Measurements from ENCODE around the gene PIGA. TPM values are rescaled to one million over a fixed set of nuclear protein-coding genes. Genes with fewer than 3 reads are reported as not detected.
"Not testable (repeated sequence)": the region's sequence is repeated elsewhere in the genome, so short reads cannot be mapped to it uniquely, and the experiment has no call there.

Gene PIGA
- polyA plus RNA-seq, 2 of the 4 experiments (the other 2 are of a cell fraction): 9.5 to 21.2 TPM

- 87% methylated on average over 2 of the region's 2 CpGs for WGBS (ENCODE audit: missing lambda C conversion rate)
- ATAC-seq (no peak), DNase-seq (ENCODE audit: low read depth in 1 of 2, low spot score in 1 of 2) (no peak), FAIRE-seq (no peak)
- Histone ChIP-seq H3K4me1 (peaks cover 12% of the 10 kb centered on the region), H3K4me3 (no peak overlapping the region), H3K27ac (no peak overlapping the region), H3K4me2 (no peak overlapping the region), H3K9me3 (no peaks in the 10 kb centered on the region)
- TF ChIP-seq RAD21 (conservative IDR thresholded peaks at IDR 0.05 in 1 of 2, IDR thresholded peaks at IDR 0.05 in 1 of 2) (no peak), FOSL2 (IDR thresholded peaks at IDR 0.05) (no peak), FOSL2 (CRISPR knock-in tag; IDR thresholded peaks at IDR 0.05) (no peak), NR3C1 (IDR thresholded peaks at IDR 0.05) (no peak), ATOH8 (CRISPR knock-in tag; IDR thresholded peaks at IDR 0.05; ENCODE audit: low read depth) (no peak), KDM1A (IDR thresholded peaks at IDR 0.05; ENCODE audit: low read depth) (no peak)
- POLR2A ChIA-PET: no interaction called here
- CTCF ChIA-PET: interaction anchor here (2.8 kb wide), 1 partner anchor 25 kb away, joined by 8 read pairs; no protein-coding TSS in a partner anchor
Observed at GRCh38 chrX:15274946-15275345, 60.4 kb downstream of the PIGA start.

- H3K9me3 ChIP-seq; POLR2A ChIA-PET; H3K4me2 ChIP-seq; H3K27ac ChIP-seq; FAIRE-seq; DNase-seq (ENCODE audit: low read depth in 1 of 2, low spot score in 1 of 2); ATAC-seq; H3K4me3 ChIP-seq: not testable (repeated sequence)
- CTCF ChIA-PET: interaction anchor here (1.6 kb wide), 1 partner anchor 22 kb away, joined by 4 read pairs; no protein-coding TSS in a partner anchor
- peak; percentile 32 for TF ChIP-seq MAFK (IDR thresholded peaks at IDR 0.05; ENCODE audit: partially characterized antibody)
- 92% methylated on average over 10 of the region's 10 CpGs for WGBS (ENCODE audit: missing lambda C conversion rate)
- peaks cover 17% of the 10 kb centered on the region for H3K4me1 ChIP-seq
Observed at GRCh38 chrX:15273275-15273674, 62.0 kb downstream of the PIGA start.

GRCh38 chrX:15271757-15272156 lies 63.6 kb downstream of the PIGA start:
- DNase-seq (ENCODE audit: low read depth in 1 of 2, low spot score in 1 of 2): no peak
- peak overlapping the region in 1 of 2 experiments; percentile 93; a peak in 3 of 6 replicates for H3K27ac ChIP-seq
- WGBS (ENCODE audit: missing lambda C conversion rate): 89% methylated on average over 1 of the region's 1 CpG
- CTCF ChIA-PET: no interaction called here
- no peak for TF ChIP-seq TP53 (CRISPR knock-in tag; IDR thresholded peaks at IDR 0.05)
- no peak for TF ChIP-seq USF2 (IDR thresholded peaks at IDR 0.05)
- no peak for FAIRE-seq
- H3K9me3 ChIP-seq: no peaks in the 10 kb centered on the region
- ATAC-seq: no peak
- H3K4me3 ChIP-seq: no peak overlapping the region
- POLR2A ChIA-PET: no interaction called here
- no peak overlapping the region for H3K4me2 ChIP-seq
- H3K4me1 ChIP-seq: peaks cover 24% of the 10 kb centered on the region

GRCh38 chrX:15269618-15270521 lies 65.5 kb downstream of the PIGA start, which contains the start of gene ASB9:
Gene ASB9 (minus strand): TSS chrX:15270083. CDS start chrX:15269874, 209 bp downstream.
- ATAC-seq: peak; percentile 96 to 97
- Histone ChIP-seq H3K4me1 (peaks cover 24% of the 10 kb centered on the region), H3K4me2 (peak within 1 kb of the TSS; percentile 87), H3K27ac (peak within 1 kb of the TSS; percentile 84 to 93), H3K9me3 (no peaks in the 10 kb centered on the region), H3K4me3 (peak within 1 kb of the TSS; percentile 29)
- ChIA-PET POLR2A (interaction anchor here (1.0 to 1.4 kb wide), 2 partner anchors 66 to 397 kb away, joined by 4 to 5 read pairs; partner anchors contain the start of gene FANCB), CTCF (interaction anchor here (1.6 kb wide), 1 partner anchor 30 kb away, joined by 5 read pairs; no protein-coding TSS in a partner anchor)
- FAIRE-seq: peak; percentile 100
- 4% methylated on average over 8 of the region's 15 CpGs for WGBS (ENCODE audit: missing lambda C conversion rate)
- DNase-seq (ENCODE audit: low read depth in 1 of 2, low spot score in 1 of 2): peak; percentile 81 to 96
- no peak for TF ChIP-seq FOXS1 (CRISPR knock-in tag; IDR thresholded peaks at IDR 0.05)
- peak; percentile 88 for TF ChIP-seq MAX (IDR thresholded peaks at IDR 0.05)
- peak; percentile 91 for TF ChIP-seq RFX5 (IDR thresholded peaks at IDR 0.05)
- no peak for TF ChIP-seq TP53 (CRISPR knock-in tag; IDR thresholded peaks at IDR 0.05)
- no peak for TF ChIP-seq HDAC2 (IDR thresholded peaks at IDR 0.05)
- TF ChIP-seq CTCF (IDR thresholded peaks at IDR 0.05): no peak
- no peak for TF ChIP-seq PHF8 (IDR thresholded peaks at IDR 0.05; ENCODE audit: borderline replicate concordance, low read depth)
- peak; percentile 78 for TF ChIP-seq GATA3 (IDR thresholded peaks at IDR 0.05; ENCODE audit: borderline replicate concordance)
- no peak for TF ChIP-seq HES2 (IDR thresholded peaks at IDR 0.05)
- no peak for TF ChIP-seq FOSB (CRISPR knock-in tag; IDR thresholded peaks at IDR 0.05)
- TF ChIP-seq MYC (IDR thresholded peaks at IDR 0.05; ENCODE audit: borderline replicate concordance, low read length): peak; percentile 49; the same call in 1 of the 2 replicates
- no peak for TF ChIP-seq RCOR1 (IDR thresholded peaks at IDR 0.05; ENCODE audit: low read depth, low read length)
- TF ChIP-seq CBX2 (IDR thresholded peaks at IDR 0.05; ENCODE audit: borderline replicate concordance, low read depth): no peak
- no peak for TF ChIP-seq POLR2A (IDR thresholded peaks at IDR 0.05; ENCODE audit: low read length)
- no peak for TF ChIP-seq FOSL2 (IDR thresholded peaks at IDR 0.05)
- peak; percentile 95 for TF ChIP-seq FOSL2 (CRISPR knock-in tag; IDR thresholded peaks at IDR 0.05)
- peak; percentile 24; the same call in 1 of the 2 replicates for TF ChIP-seq BHLHE40 (IDR thresholded peaks at IDR 0.05; ENCODE audit: low read depth, low read length)
- TF ChIP-seq RAD21 (conservative IDR thresholded peaks at IDR 0.05 in 1 of 2, IDR thresholded peaks at IDR 0.05 in 1 of 2): no peak
- TF ChIP-seq NFE2L2 (conservative IDR thresholded peaks at IDR 0.05; ENCODE audit: low read length): no peak
- TF ChIP-seq CHD2 (IDR thresholded peaks at IDR 0.05; ENCODE audit: low read length, partially characterized antibody): no peak
- TF ChIP-seq KDM5A (IDR thresholded peaks at IDR 0.05): no peak
